Dermis microvascular lymphatic vessel endothelial cell (primary cell): ENCODE results near the gene CNTFR. TPM values are rescaled to one million over a fixed set of nuclear protein-coding genes. Genes with fewer than 3 reads are reported as not detected.

Experiments used
- DNase-seq, 2 donors: peaks; one replicate each; pipeline versions ENCODE4 v3.0.0 to v3.0.0-alpha.2; 2010; ENCODE audit warnings: low read depth in 2 of 2
- total RNA-seq: library from RNA; depleted of rRNA; stranded (reverse); fragments of >200 nt; gene quantifications from 2 replicates; pipeline ENCODE4 v1.2.1, GENCODE V29; 2014

CNTFR gene
- total RNA-seq, 1 donor from 2014 or later: not detected

DNA sequence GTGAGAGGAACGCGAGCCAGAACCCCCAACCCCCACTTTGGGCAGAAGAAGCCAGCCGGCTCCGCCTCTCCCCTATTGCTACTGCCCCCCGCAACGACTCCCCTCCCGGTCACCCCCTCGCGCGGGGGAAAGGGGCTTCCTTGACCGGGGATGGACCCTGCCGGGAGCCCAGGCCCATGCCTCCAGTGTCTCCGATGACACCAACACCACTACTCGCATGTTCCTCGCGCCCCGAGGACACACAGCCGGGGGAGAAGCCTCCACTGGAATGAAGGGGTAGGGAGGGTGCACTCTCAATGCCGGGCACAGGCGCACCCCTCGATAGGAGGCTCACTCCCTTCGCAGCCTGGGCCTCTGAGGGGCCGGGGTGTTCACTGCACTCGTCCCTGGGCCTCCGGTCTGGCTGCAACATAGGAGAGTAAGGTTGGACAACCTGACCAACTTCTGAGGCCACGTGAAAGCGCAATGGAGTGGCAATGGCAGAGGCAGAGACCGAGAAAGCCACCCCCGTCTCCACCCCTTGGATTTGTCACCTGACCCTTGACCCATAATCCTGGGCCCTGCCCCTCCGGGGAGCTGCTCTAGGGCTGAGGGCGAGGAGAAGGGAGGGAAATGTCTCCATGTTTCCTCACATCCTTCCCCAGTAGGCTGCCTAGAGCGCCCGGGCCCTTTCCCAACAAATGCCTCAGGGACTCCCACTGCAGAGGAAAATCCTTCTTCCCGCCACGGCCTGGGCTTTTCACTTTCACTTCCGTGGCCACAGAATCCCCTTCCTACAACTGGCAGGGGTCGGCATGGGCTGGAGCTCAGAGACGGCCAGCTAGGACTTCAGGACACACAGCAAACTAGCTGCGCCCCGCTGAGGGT, 1.1 kb upstream of the CNTFR start:
- DNase-seq: peak in 1 of 2 donors; percentile 6

- no peak for DNase-seq
Measured at GRCh38 chr9:34588671-34589635, 571 bp downstream of the CNTFR start.

DNA sequence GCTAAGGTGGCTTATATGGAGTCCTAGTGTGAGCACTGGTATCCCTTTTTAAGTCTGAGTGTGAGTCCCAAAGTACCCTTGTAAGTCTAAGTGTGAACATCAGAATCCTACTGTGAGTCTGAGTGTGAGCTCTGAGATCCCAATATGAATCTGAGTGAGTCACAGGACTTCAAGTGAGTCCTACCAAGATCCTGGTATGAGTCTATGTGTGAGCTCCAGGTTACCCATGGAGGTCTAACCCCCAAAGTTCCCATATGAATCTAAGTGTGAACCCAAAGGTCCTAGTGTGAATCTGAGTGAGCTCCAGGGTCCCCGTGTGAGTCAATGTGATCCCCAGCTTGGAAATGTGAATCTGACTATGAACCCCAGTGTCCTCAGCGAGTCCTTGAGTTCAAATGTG, 2.3 kb downstream of the CNTFR start:
- DNase-seq: no peak

GRCh38 chr9:34585946-34586669, 3.4 kb downstream of the CNTFR start:
- DNase-seq: no peak

GRCh38 chr9:34584970-34585369, 4.6 kb downstream of the CNTFR start:
- DNase-seq: no peak

DNA sequence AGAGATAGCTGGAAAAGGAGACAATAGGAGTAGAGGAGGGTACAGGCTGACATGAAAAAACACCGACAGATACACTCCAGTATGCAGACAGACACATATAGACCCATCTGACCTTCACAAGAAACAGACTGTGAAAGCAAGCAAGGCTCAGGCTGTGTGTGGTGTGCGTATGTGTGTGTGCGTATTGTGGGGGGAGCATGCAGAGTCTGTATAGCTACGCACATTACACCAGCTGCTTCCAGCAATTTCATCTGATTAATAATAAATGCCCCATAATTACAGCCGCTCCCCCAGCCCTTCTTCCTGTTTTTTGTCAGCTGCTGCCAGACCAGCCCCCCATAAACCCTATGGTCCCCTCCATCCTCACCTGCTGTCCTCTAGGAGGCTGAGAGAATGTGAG, 6.7 kb downstream of the CNTFR start:
- no peak for DNase-seq

- no peak for DNase-seq
Measured at GRCh38 chr9:34581318-34581717, 8.2 kb downstream of the CNTFR start.

DNA sequence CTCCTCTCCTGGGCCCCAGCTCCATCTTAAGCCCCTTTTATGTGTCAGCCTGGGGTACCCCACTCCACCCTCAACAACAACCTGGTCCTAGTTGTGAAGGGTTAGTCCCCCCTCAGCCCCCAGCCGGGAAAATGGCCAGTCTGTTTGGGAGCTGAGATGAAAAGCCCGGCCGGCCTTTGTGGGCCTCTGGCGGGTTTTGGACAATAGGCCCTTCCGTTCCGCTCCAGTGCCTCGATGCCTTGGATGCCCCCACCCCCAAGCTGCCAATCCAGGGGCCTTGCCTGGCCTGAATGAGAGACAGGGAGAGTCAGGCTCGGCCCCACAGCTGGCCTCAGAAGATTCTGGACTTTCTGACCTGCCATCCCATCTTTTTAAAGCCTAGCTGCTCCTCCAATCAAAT, 9.2 kb downstream of the CNTFR start:
- no peak for DNase-seq

DNA sequence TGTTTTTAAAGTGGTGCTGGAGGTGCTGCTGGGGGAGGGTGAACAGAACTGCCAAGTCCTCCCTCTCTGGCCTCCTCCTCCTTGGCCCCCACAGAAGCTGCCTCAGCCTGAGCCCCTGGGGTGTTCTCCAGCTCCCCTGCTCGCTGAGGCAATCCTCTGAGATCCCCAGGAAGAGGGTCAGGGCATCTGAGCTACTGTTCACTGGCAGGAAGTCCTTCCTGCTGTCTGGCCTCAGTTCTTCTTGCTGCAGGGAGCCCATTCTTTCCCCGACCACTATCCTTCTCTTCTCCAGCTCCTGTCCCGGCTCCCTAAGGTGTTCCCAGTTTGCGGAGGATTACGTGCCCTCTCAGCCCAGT, 9.7 kb downstream of the CNTFR start:
- DNase-seq: no peak

- DNase-seq: no peak
Measured at GRCh38 chr9:34579104-34579807, 10.3 kb downstream of the CNTFR start.

GRCh38 chr9:34578241-34579103, 11.1 kb downstream of the CNTFR start:
- DNase-seq: peak in 1 of 2 donors; percentile 44

DNA sequence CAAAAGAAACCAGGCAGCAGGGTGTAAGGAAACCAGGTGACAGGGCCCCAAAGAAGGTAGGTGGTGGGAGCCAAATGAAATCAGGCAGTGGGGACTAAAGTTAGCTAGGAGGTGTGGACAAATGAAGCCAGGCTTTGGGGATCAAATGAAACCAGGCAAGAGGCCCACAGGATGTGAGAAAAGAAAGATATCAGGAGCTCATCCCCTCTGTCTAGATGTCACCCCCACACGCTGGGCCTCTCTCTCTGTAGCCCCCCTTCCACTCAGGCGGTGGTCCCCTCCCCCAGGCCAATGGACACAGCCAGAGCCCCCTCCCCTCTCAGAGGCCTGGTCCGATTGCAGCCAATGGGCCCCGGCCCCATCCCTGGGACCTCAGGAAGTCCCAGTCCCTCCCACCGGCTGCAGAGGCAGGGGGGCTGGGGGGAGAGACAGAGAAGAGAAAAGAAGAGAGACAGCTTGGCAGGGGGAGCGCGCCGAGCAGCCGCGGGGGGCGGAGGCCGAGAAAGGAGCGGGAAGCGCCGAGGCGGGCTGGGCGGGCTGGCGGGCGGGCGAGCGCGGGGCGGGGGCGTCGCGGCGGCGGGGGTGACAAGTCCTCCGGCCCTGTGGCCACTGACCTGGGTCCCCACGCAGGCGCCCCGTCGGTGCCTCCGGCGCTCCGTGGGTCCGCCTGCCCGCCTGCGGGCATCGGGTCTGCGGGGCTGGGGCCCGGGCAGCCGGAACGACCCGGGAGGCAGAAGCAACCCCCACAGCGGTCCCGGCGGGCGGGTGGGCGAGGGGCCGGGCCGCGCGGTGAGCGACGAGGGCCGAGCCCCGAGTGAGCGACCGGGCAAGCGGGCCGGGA, 11.9 kb downstream of the CNTFR start:
- no peak for DNase-seq

DNA sequence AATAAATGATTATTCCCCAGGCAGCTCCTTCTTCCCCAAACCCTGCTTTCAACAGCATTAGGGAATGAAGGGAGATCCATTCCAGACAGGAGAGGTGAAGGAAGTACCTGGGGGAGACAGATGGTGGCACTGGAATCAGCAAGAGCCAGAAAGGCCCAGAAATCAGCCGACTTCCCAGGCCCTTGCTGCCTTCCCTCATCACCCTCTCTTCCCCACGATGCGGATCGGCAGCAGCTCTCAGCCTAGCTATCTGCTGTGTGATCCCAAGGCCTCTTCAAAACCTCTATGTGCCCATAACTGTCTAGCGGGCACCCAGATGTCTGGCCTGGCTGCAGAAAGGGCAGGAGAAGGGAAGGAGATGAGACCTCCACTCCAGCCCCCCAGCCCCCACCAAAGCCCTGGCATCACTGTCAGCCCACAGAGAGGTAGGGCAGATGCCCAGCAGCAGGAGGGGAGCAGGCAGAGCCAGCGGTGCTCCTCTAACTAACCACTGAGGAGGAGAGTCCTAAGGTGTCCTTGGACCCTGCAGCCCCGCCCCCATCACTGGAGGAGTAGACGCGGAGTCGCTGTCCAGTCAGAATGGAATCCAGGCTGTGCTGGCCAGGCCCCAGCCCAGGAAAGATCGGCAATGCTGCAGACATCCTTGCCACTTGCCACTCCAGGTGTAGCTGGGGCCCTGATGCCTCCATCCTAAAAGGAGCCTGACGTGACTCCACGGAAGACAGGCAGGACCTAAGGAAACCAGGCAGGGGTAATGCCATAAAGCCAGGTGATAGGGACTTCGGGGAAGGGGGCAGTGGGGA, 12.7 kb downstream of the CNTFR start:
- DNase-seq: no peak

DNA sequence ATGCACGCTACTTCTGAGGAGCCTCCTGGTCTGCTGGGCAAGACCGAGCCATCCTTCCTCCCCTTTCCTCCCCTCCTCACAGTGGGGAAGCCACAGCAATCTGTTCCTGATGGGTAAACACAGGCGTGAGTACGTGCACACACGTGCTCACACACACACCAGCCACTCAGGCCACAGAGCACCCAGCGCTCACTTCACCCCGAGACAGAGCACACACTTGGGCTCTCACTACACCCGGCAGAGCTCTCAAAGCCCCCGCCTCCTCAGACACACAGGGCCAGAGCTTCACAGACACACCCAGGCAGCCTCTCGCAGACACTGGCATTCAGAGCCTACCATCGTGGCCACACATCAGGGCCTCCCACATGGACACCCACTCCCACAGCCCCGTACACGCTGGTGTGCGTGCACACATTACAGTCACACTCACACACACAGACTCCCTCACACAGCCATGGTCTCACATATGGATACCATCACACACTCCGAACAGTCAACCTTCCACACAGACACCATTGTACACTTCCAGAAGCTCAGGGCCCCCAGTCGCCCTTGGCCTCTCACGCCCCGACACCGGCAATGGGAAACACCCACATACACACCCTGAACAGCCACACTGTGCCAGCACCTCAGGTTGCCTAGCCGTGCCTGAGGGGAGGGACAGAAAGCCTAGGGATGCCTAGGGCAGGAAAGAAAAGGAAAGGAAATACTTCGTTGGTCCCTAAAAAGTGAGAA, 13.5 kb downstream of the CNTFR start:
- no peak for DNase-seq

DNA sequence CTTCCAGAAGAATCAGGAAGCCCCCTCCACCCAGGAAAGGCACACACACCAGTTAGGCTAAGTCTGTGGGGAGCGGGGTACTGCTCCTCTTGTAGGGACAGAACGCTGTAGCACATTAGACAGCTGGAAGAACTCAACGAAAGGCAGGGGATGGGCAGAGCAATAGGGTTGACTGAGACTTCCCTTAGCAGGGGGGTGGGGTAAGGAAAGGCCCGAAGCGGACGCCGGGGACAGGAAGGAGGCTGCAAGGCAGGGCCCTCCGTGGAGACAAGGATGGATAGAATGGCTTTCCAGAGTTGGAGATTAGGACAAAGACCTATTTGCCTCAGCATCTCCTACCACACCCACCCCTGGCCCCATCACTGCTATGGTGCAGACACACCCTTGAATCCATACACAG, 14.3 kb downstream of the CNTFR start:
- no peak for DNase-seq

GRCh38 chr9:34574571-34574970, 15.0 kb downstream of the CNTFR start:
- no peak for DNase-seq

GRCh38 chr9:34573599-34574325, 15.8 kb downstream of the CNTFR start:
- no peak for DNase-seq
